ENCODE data around the gene UTP25.

DNA sequence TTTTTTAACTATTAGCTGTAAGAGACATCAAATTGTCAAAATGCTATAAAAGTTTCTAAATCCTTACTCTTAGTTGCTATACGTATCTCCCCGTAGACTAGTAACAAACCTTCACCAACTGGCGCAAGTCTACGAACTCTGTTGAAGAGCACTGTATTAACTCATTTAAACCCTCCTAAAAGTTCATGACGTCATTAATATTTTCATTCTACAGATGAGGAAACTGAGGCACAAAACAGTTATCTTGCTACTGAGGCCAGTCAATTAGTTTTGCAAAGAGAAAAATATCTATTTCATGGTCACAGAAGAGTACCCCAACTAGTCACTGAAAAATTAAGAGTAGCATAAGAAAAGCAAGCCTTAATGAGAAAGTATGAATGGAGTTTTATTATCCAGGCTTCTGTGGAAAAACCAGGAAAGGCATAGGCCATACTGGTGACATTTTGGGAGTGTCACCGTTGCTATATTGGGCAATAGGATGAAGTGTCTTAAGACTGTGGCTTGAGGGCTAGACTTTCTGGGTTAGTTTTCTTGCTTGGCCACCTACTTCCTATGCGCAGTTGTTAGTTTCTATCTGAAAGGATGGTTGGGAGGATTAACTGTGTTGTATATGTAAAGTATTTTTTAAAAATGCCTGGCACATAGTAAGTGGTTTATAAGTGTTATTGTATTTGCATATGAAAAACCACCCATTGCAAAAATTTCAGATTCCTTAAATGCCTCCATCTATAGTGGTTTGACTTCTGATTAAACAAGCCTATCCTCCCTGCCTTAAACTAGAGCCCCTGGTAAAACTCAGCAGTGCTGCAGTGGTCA lies 57.8 kb downstream of the UTP25 start:
- TF ChIP-seq, protein P1, sequence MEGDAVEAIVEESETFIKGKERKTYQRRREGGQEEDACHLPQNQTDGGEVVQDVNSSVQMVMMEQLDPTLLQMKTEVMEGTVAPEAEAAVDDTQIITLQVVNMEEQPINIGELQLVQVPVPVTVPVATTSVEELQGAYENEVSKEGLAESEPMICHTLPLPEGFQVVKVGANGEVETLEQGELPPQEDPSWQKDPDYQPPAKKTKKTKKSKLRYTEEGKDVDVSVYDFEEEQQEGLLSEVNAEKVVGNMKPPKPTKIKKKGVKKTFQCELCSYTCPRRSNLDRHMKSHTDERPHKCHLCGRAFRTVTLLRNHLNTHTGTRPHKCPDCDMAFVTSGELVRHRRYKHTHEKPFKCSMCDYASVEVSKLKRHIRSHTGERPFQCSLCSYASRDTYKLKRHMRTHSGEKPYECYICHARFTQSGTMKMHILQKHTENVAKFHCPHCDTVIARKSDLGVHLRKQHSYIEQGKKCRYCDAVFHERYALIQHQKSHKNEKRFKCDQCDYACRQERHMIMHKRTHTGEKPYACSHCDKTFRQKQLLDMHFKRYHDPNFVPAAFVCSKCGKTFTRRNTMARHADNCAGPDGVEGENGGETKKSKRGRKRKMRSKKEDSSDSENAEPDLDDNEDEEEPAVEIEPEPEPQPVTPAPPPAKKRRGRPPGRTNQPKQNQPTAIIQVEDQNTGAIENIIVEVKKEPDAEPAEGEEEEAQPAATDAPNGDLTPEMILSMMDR (IDR thresholded peaks at IDR 0.05; ENCODE audit: poor library complexity, severe bottlenecking) = no peak
- TF ChIP-seq POLR2AphosphoS5 (IDR thresholded peaks at IDR 0.05) (no peak), EZH2 (IDR thresholded peaks at IDR 0.05; ENCODE audit: borderline replicate concordance, insufficient read depth, low read length, poor library complexity, severe bottlenecking) (no peak)
